Body of pancreas (tissue), 4 donors: Measurements from ENCODE around the gene HOXC6. TPM values are rescaled to one million over a fixed set of nuclear protein-coding genes. Genes with fewer than 3 reads are reported as not detected.
A peak's percentile ranks its signal among the peaks of the same experiment; 100 is the strongest.

Experiments
- ATAC-seq: fragments of 150-250 bp; one replicate; pipeline ENCODE4 v1.9.1; 2016
- DNase-seq, 4 donors: peaks; one replicate each; pipeline ENCODE4 v3.0.0-alpha.2; 2019
- H3K27ac ChIP-seq, 4 donors: fragments of 200-600 bp; sonication (generic); 1 replicate in 3 of 4; 2 replicates in 1 of 4; pipeline versions ENCODE4 v1.5.1 to v1.6.1; 2016 to 2019; ENCODE audit warnings: mild to moderate bottlenecking in 1 of 4, mixed read lengths in 1 of 4, moderate library complexity in 1 of 4
- H3K27me3 ChIP-seq, 2 donors: fragments of 200-600 bp; sonication (generic); one replicate each; pipeline ENCODE4 v1.6.0; 2016; ENCODE audit warnings: mild to moderate bottlenecking in 1 of 2
- H3K36me3 ChIP-seq, 2 donors: fragments of 200-600 bp; sonication (generic); replicated peaks in 1 of 2; 2 replicates each; pipeline ENCODE4 v1.5.1; 2016; ENCODE audit warnings: low read depth in 2 of 2; ENCODE audit not compliant: insufficient read depth in 1 of 2
- H3K4me1 ChIP-seq: fragments of 200-600 bp; sonication (generic); one replicate; pipeline ENCODE4 v1.6.0; 2016
- H3K4me3 ChIP-seq, 2 donors: fragments of 200-600 bp; sonication (generic); 1 replicate in 1 of 2; 2 replicates in 1 of 2; pipeline ENCODE4 v1.5.1; 2016 to 2019
- H3K9me3 ChIP-seq, 3 donors: fragments of 200-600 bp; sonication (generic); 1 replicate in 2 of 3; 2 replicates in 1 of 3; pipeline ENCODE4 v1.5.1; 2016
- CTCF ChIP-seq, 7 experiments: fragments of 450-650 bp in 4 of 7; fragments of 200-600 bp in 3 of 7; sonication (generic) in 3 of 7; IDR thresholded peaks; one replicate each; pipeline ENCODE4 v1.5.1; 2016 to 2019; ENCODE audit warnings: antibody characterized with exemption in 7 of 7
- POLR2A ChIP-seq, 3 donors: fragments of 450-650 bp; IDR thresholded peaks; one replicate each; pipeline ENCODE4 v1.6.1; 2016; ENCODE audit warnings: antibody characterized with exemption in 3 of 3, mild to moderate bottlenecking in 2 of 3
- WGBS, 2 donors: methylation state at CpG; one replicate each; pipeline ENCODE4 v1.1.5; 2017; 5-methylcytosine and 5-hydroxymethylcytosine counted together
- intact Hi-C: fragments of 100-400 bp; cut with DNase I; formaldehyde crosslinking; loops from one replicate; pipeline ENCODE4 v1.15.1; 2023
- total RNA-seq, 2 donors: library from RNA; depleted of rRNA; stranded (reverse); fragments of >200 nt; gene quantifications; one replicate each; pipeline ENCODE4 v1.1.0, GENCODE V29; 2016

The HOXC6 gene
- total RNA-seq, 2 donors from 2014 or later, result not detected

DNA sequence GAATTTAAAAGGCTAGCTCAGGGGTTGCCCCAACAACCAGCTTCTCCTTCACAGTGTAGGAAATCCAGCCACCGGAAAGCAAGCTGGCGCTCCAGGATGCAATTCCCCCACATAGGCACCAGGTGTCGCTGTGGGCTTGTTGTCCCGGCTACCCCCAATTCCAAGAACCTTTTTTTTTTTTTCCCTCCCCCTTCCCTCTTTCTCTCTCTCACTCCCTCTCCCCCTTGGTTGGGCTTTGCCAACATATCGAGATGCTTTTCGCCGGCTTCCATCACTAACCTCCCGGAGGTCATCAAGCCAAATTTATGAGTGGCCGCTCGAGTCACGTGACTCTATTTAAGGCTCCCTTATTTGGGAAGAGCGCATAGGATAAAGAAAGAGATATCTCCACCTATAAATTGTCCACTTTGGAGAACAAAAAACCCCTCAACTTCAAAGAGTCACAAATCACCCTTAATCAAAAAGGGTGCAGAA, 4.4 kb downstream of the HOXC6 start, which contains the start of gene HOXC5:
Gene HOXC5 (plus strand): TSS at position 424 of the 474 bp plus-strand sequence. CDS start 73 bp downstream, outside the sequence.
- Histone ChIP-seq H3K36me3 (no peaks in the 10 kb centered on the region), H3K27ac (no peak within 1 kb of the TSS), H3K4me3 (no peak within 1 kb of the TSS), H3K4me1 (peaks cover 37% of the 10 kb centered on the region), H3K27me3 (peaks cover 4 to 48% of the 10 kb centered on the region in 2 donors), H3K9me3 (no peaks in the 10 kb centered on the region)
- DNase-seq, result peak; percentile 63 to 73 (median 67)
- ATAC-seq, result peak; percentile 61
- 3 to 12% methylated on average over 12 of the region's 12 CpGs for WGBS, 2 donors
- TF ChIP-seq CTCF (IDR thresholded peaks at IDR 0.05) (peak; percentile 75 to 97 (median 79)), POLR2A (IDR thresholded peaks at IDR 0.05) (no peak)
- intact Hi-C loops, result loop anchor here (5.0 kb wide), 1 partner anchor 160 kb away; no protein-coding TSS in a partner anchor

DNA sequence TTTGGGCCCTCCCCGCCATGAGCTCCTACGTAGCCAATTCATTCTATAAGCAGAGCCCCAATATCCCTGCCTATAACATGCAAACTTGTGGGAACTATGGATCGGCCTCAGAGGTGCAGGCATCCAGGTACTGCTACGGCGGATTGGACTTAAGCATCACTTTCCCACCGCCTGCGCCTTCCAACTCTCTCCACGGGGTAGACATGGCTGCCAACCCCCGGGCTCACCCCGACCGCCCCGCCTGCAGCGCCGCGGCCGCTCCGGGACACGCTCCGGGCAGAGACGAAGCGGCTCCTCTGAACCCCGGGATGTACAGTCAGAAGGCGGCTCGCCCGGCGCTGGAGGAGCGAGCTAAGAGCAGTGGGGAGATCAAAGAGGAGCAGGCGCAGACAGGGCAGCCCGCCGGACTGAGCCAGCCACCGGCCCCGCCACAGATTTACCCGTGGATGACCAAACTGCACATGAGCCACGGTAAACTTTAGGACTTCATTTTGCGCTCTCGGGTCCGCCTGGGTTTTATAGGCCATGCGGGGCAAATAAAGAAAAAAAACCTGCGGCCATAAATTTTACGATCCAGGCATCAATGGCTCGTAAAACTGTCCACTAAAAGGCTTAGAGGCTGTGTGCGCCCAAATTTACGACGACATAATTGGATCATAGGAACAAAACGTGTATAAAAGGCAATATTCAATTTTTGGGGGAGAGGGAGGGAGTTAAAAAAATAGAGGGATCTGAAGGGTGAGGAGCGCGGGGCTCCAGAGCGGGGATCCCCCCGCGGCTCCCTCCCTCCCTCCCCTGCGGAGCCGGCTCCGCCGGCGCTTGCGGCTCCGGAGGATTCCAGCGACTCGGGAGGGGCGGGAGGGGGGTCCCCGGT, 5.1 kb downstream of the HOXC6 start:
- H3K4me3 ChIP-seq, result no peak overlapping the region
- no peaks in the 10 kb centered on the region for H3K9me3 ChIP-seq
- intact Hi-C loops, result loop anchor here (5.0 kb wide), 1 partner anchor 159 kb away; no protein-coding TSS in a partner anchor
- TF ChIP-seq POLR2A (IDR thresholded peaks at IDR 0.05), result no peak
- no peak for TF ChIP-seq CTCF (IDR thresholded peaks at IDR 0.05)
- H3K36me3 ChIP-seq, result no peaks in the 10 kb centered on the region
- H3K27me3 ChIP-seq, result peaks cover 4 to 48% of the 10 kb centered on the region in 2 donors
- ATAC-seq (no peak), DNase-seq (peak in 1 of 4 donors; percentile 25)
- peaks cover 36% of the 10 kb centered on the region for H3K4me1 ChIP-seq
- WGBS, 2 donors, result 2 to 8% methylated on average over 40 to 59 of the region's 61 CpGs
- H3K27ac ChIP-seq, result no peak overlapping the region

DNA sequence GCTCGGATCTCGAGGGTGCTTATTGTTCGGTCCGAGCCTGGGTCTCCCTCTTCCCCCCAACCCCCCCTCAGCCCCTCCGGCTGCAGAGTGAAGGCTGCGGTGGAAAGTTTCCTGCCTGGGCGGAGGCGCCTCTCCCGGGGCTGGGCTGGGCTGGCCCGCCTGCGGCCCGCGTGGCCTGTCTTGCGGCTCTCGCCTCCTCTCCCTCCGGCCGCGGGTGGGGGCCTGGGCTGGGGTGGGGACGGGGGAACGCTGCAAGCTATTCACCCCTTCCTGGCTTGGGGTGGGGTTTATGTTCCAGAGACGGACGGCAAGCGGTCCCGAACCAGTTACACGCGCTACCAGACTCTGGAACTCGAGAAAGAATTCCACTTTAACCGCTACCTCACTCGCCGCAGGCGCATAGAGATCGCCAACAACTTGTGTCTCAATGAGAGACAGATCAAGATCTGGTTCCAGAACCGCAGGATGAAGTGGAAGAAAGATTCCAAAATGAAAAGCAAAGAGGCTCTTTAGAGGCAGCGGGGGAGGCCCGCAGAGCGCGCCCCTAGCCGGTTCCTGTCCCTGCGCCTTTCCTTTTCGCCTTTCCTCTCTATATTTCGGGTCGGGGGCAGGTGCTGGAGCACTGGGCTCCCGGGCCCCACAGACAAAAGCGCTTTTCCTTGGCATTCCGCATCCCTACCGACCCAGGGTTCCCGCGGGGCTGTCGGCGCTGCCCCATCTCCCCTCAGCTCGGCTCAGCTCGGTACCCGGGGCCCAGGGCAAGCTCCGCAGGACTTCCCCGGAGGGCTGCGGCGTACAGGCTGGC, 5.9 kb downstream of the HOXC6 start:
- ATAC-seq, result no peak
- WGBS, 2 donors, result 14 to 22% methylated on average over 31 to 52 of the region's 57 CpGs
- peaks cover 4 to 41% of the 10 kb centered on the region in 2 donors for H3K27me3 ChIP-seq
- no peak overlapping the region for H3K27ac ChIP-seq
- intact Hi-C loops, result loop anchor here (5.0 kb wide), 1 partner anchor 158 kb away; no protein-coding TSS in a partner anchor
- TF ChIP-seq POLR2A (IDR thresholded peaks at IDR 0.05) (no peak), CTCF (IDR thresholded peaks at IDR 0.05) (no peak)
- H3K9me3 ChIP-seq, result no peaks in the 10 kb centered on the region
- H3K4me3 ChIP-seq, result no peak overlapping the region
- peaks cover 28% of the 10 kb centered on the region for H3K4me1 ChIP-seq
- no peaks in the 10 kb centered on the region for H3K36me3 ChIP-seq
- no peak for DNase-seq

GRCh38 chr12:54034785-54035310, 6.6 kb downstream of the HOXC6 start:
- Histone ChIP-seq H3K27ac (no peak overlapping the region), H3K36me3 (no peaks in the 10 kb centered on the region), H3K4me3 (no peak overlapping the region), H3K27me3 (peaks cover 4 to 42% of the 10 kb centered on the region in 2 donors), H3K9me3 (no peaks in the 10 kb centered on the region), H3K4me1 (peaks cover 23% of the 10 kb centered on the region)
- DNase-seq (no peak), ATAC-seq (no peak)
- intact Hi-C loops, result loop anchor here (5.0 kb wide), 1 partner anchor 157 kb away; no protein-coding TSS in a partner anchor
- no peak for TF ChIP-seq CTCF (IDR thresholded peaks at IDR 0.05)
- no peak for TF ChIP-seq POLR2A (IDR thresholded peaks at IDR 0.05)
- 58 to 76% methylated on average over 9 to 22 of the region's 22 CpGs for WGBS, 2 donors
